ENCODE data around the gene GULP1. TPM values are rescaled to one million over a fixed set of nuclear protein-coding genes. Genes with fewer than 3 reads are reported as not detected.

The GULP1 gene
- total RNA-seq, 1 experiment from 2014 or later = 76.0 TPM

- peak overlapping the region; percentile 79; the same call in 1 of the 2 replicates for H3K27ac ChIP-seq (ENCODE audit: low read depth, low read length)
These were observed 186.0 kb downstream of the GULP1 start for GRCh38 chr2:188477564-188478103.

More at GRCh38 chr2:188477564-188478103, 186.0 kb downstream of the GULP1 start:
- Histone ChIP-seq H3K27me3 (ENCODE audit: insufficient read depth, low read length) (no peaks in the 10 kb centered on the region), H2AFZ (ENCODE audit: low read depth, low read length, poor library complexity, severe bottlenecking) (no peak overlapping the region), H3K4me1 (ENCODE audit: control insufficient read depth in 1 of 2, insufficient read depth in 2 of 2, low read length in 2 of 2) (peaks cover 27 to 30% of the 10 kb centered on the region in 2 experiments), H3K4me3 (replicated peaks in 1 of 2; ENCODE audit: low read depth in 1 of 2, low read length in 2 of 2) (no peak overlapping the region), H3K9me2 (ENCODE audit: insufficient read depth) (no peaks in the 10 kb centered on the region; the same call in 1 of the 2 replicates), H3K4me2 (ENCODE audit: low read length) (no peak overlapping the region), H3K36me3 (ENCODE audit: control insufficient read depth in 1 of 2, insufficient read depth in 2 of 2, low read length in 2 of 2) (no peaks in the 10 kb centered on the region), H3K79me2 (ENCODE audit: insufficient read depth, low read length) (peaks cover 10% of the 10 kb centered on the region), H4K20me1 (ENCODE audit: insufficient read depth) (no peaks in the 10 kb centered on the region), H3K9me3 (ENCODE audit: control insufficient read depth in 1 of 2, insufficient read depth in 1 of 2, low read depth in 1 of 2, low read length in 2 of 2) (no peaks in the 10 kb centered on the region), H3K9ac (ENCODE audit: low read length) (no peak overlapping the region)
- no peak for ATAC-seq
- DNase-seq (ENCODE audit: low read depth, low spot score) = no peak
- ChIA-PET CTCF (interaction anchor here (0.6 kb wide), 1 partner anchor 270 kb away, joined by 7 read pairs; no protein-coding TSS in a partner anchor), POLR2A (no interaction called here), RAD21 (ENCODE audit: low non-redundant PET in 1 of 2, low total read pairs in 2 of 2, uncharacterized antibody in 2 of 2, unreplicated experiment in 2 of 2) (no interaction called here)
- intact Hi-C loops (cut with micrococcal nuclease) = no loop called here
- TF ChIP-seq EZH2 (IDR thresholded peaks at IDR 0.05) = no peak
- TF ChIP-seq ZBTB33 (IDR thresholded peaks at IDR 0.05; ENCODE audit: extremely low read depth, insufficient replicate concordance, low read length) = no peak
- no peak for TF ChIP-seq CEBPB (IDR thresholded peaks at IDR 0.05; ENCODE audit: low read depth)
- no peak for TF ChIP-seq RAD21 (IDR thresholded peaks at IDR 0.05; ENCODE audit: low read depth)
- TF ChIP-seq CTCF (IDR thresholded peaks at IDR 0.05 in 2 of 3, conservative IDR thresholded peaks at IDR 0.05 in 1 of 3; ENCODE audit: borderline replicate concordance in 1 of 3, insufficient read depth in 1 of 3, low read depth in 2 of 3, low read length in 2 of 3) = no peak
- no TSS peak for BruUV-seq (replicated peaks)
